K562 (cell line): ENCODE results near the gene TPM4.

Source experiments
- ELF1 ChIP-seq: fragments of 200-800 bp; sonication (Bioruptor generic); IDR thresholded peaks from 2 replicates; pipeline ENCODE4 v1.6.1; 2016; ENCODE audit warnings: missing genetic modification characterization, missing compliant biosample characterization
- FOXA1 ChIP-seq: fragments of 450-650 bp; IDR thresholded peaks from 2 replicates; pipeline ENCODE4 v1.6.1; 2016; ENCODE audit warnings: mild to moderate bottlenecking, borderline replicate concordance
- L3MBTL2 ChIP-seq: fragments of 450-650 bp; IDR thresholded peaks from 2 replicates; pipeline ENCODE4 v1.6.1; 2016; ENCODE audit warnings: mild to moderate bottlenecking, moderate library complexity
- PCBP2 ChIP-seq: fragments of 200-400 bp; formaldehyde crosslinking; IDR thresholded peaks from 2 replicates; pipeline ENCODE4 v1.6.1; 2018; ENCODE audit warnings: low read length, low read depth, mild to moderate bottlenecking, moderate library complexity; ENCODE audit not compliant: poor library complexity, severe bottlenecking
- TARDBP ChIP-seq: fragments of 450-650 bp; IDR thresholded peaks from 2 replicates; pipeline ENCODE4 v1.6.1; 2016

DNA sequence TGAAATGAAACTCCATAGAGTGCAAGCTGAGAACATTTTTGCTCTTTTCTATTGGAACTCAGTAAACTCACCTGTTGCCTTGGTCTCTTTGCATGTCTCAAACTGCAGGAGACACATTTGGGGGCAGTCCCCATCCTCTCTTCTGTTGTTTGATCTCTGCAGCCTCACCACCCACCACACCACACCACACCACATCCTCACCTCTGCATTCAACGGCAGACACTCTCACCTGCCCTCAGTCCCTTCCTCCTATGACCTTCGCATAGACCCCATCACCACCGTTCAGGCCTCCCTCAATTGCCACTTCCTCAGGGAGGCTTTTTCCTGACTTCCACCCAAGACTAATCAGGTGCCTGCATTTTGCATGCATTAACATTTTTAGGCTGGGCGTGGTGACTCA lies 14.4 kb upstream of the TPM4 start:
- TF ChIP-seq TARDBP (no peak), L3MBTL2 (no peak), ELF1 (tag) (no peak), PCBP2 (no peak), FOXA1 (no peak)
